SIG-M5 treated with dmso at 0.1 percent for 504 hours (cell line): ENCODE results near the gene GJD3.
"Not testable (repeated sequence)": the region's sequence is repeated elsewhere in the genome, so short reads cannot be mapped to it uniquely, and the experiment has no call there.

ENCODE experiments used
- DNase-seq: peaks from one replicate; lab custom pipeline; 2025; ENCODE audit not compliant: unreplicated experiment; lab: John Stamatoyannopoulos, UW

The GJD3 gene

GRCh38 chr17:40364121-40364861, at the start of gene GJD3:
TSS of gene GJD3 (minus strand) at chr17:40364737. CDS start at chr17:40363815, 922 bp downstream.
- DNase-seq, result no peak

GRCh38 chr17:40414312-40414711, 49.8 kb upstream of the GJD3 start:
- not testable (repeated sequence) for DNase-seq

DNA sequence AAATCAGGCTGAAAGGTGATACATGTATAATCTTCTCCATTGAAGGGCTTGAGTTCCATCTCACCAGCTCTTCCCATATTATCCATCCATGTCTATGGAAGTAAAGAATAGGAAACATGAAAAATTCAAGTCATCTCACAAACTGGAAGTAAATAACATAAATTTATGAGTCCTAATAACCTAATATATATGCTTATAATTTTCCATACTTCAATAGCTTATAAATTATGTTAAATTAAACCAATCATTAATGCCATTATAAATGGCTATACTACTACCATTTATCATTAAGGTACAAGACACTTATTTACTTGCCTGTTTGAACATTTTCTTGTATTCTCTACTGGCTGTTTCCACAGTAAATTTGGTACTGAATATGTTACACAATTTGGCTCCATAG, 48.3 kb upstream of the GJD3 start:
- no peak for DNase-seq

- no peak for DNase-seq
Observed at GRCh38 chr17:40411821-40412220, 47.3 kb upstream of the GJD3 start.

- no peak for DNase-seq
Observed at GRCh38 chr17:40410082-40410481, 45.5 kb upstream of the GJD3 start.

- not testable (repeated sequence) for DNase-seq
Observed at GRCh38 chr17:40409540-40409939, 45.0 kb upstream of the GJD3 start.

- no peak for DNase-seq
Observed at GRCh38 chr17:40407460-40407859, 42.9 kb upstream of the GJD3 start.

DNA sequence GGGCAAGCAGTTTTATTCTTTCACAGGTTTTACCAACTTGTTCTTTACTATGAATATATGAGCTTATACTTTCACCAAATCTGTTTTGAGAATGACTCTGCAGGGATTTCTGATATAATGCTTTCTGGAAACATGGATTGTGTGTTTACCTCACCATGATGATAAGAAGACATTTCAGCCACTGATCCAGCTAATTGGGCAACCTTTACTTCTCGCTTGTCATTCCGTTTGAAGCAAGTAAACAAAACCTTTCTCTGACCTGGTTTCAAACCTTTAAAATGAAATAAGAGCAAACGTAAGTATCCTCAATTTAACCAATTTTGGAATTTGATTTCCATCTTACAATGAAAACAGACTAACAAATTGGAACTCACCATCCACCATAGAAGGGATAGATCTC, 39.5 kb upstream of the GJD3 start:
- DNase-seq, result no peak

DNA sequence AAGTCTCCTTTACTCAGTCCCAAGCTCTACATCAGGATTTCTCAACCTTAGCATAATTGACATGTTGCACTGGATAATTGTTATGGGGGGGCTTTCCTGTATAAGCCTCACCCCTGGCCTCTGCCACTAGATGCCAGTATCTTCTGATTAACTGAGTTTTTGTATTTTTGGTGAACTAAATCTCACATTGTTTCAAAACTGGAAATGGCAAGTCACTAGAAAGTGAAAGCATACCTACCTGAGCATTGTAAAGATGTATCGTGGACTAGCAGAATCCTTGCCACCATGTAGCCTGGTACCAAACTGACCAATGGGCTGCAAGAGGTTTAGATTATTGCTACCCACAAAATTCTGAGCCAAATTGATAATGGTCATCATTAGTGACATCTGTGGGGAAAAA, 38.1 kb upstream of the GJD3 start:
- DNase-seq, result no peak

GRCh38 chr17:40399185-40399584, 34.6 kb upstream of the GJD3 start:
- DNase-seq, result peak; percentile 48

- not testable (repeated sequence) for DNase-seq
Observed at GRCh38 chr17:40386555-40386954, 22.0 kb upstream of the GJD3 start.

DNA sequence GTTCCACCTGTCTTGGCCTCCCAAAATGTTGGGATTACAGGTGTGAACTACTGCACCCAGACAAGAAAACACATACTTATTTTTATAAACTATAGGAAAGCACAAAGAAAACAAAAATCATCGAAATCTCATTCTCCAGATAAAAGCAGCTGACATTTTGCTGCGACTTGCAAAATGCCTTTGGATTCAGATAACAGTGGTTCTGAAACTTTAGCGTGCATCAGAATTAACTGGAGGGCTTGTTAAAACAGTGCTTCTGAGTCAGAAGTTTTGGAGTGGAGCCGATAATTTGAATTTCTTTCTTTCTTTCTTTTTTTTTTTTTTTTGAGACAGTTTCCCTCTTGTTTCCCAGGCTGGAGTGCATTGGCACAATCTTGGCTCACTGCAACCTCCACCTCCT, 17.7 kb upstream of the GJD3 start:
- DNase-seq, result no peak

- DNase-seq, result no peak
Observed at GRCh38 chr17:40378966-40379365, 14.4 kb upstream of the GJD3 start.

DNA sequence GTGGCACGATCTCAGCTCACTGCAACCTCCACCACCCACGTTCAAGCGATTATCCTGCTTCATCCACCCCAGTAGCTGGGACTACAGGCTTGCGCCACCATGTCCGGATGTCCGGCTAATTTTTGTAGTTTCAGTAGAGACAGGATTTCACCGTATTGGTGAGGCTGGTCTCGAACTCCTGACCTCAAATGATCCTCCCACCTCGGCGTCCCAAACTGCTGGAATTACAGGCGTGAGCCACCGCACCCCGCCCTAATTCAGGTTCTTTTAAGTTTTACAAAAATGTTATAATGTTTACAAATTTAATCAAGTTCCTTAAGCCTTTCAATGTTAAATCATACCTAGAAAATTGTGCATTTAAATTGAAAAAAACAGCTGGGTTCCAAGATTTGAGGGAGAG, 13.3 kb upstream of the GJD3 start:
- no peak for DNase-seq

DNA sequence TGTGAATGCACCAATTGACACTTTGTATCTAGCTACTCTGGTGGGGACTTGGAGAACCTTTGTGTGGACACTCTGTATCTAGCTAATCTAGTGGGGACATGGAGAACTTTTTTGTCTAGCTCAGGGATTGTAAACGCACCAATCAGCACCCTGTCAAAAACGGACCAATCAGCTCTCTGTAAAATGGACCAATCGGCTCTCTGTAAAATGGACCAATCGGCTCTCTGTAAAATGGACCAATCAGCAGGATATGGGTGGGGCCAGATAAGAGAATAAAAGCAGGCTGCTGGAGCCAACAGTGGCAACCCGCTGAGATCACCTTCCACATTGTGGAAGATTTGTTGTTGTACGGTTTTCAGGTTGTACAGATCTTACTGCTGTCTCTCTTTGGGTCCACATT, 12.0 kb upstream of the GJD3 start:
- DNase-seq, result not testable (repeated sequence)

- DNase-seq, result not testable (repeated sequence)
Observed at GRCh38 chr17:40375786-40376185, 11.2 kb upstream of the GJD3 start.

DNA sequence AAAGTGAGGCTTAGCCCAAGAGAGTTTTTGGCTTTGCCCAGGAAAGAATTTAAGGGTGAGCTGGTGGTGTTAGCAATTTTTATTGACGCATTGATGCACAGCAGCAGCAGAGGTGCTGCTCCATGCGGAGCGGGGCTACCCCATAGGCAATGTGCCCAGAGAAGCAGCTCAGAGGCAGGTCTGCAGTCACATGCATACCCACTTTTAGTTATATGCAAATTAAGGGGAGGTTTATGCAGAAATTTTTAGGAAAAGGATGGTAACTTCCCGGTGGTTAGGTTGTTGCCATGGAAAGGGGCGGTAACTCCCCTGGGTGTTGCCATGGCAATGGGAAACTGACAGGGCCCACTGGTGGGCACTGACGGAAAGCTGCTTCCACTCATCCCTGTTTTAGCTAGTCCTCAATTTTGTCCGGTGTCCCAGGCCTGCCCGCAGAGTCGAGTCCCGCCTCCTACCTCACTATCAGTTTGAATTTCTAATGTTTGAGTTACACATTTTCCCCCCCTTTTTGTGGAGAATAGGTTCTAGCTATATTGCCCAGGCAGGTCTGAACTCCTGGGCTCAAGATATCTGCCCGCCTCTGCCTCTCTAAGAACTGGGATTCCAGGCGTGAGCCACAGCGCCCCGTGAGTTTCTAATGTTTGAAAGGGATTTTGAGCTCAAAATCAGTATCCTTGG, 10.4 kb upstream of the GJD3 start:
- no peak for DNase-seq

DNA sequence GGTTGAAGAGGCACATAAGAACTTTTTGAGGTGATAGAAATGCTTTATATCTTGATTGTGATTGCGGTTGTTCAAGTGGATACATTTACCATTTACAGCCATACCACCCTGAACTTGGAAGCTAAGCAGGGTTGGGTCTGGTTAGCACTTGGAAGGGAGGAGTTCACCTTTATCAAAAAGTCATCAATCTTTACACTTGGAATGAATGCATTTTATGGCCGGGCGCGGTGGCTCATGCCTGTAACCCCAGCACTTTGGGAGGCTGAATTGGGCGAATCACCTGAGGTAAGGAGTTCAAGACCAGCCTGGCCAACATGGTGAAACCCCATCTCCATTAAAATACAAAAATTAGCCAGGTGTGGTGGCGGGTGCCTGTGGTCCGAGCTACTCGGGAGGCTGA, 9.5 kb upstream of the GJD3 start:
- no peak for DNase-seq

DNA sequence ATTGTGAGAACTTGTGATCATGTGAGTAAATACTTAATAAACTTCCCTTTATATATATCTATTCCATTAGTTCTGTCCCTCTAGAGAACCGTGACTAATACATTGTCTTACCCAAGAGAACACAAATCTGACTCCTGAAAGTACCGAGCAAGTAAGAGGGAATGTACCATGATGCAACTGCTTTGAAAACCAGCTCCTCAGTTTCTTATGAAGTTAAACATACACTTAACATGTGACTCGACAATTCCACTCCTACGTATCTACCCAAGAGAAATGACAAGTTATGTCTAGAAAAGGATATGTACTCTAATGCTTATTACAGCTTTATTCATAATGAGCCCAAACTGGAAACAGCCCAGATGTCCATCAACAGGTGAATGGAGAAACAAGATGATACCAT, 8.8 kb upstream of the GJD3 start:
- peak; percentile 18 for DNase-seq

DNA sequence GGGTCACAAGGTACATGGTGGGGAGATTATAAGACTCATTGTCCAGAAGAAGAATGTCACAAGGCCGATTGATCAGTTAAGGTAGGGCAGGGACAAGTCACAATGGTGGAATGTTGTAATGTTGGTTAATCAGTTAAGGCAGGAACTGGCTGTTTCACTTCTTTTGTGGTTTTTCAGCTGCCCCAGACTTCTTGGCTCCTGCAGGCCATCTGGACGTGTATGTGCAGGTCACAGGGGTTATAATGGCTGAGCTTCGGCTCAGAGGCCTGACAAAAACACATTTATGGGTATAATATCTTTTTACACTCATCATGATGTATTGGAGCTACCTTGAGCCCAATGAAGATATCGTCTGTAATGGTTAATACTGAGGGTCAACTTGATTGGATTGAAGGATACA, 8.1 kb upstream of the GJD3 start:
- peak; percentile 9 for DNase-seq

GRCh38 chr17:40372031-40372430, 7.5 kb upstream of the GJD3 start:
- no peak for DNase-seq

DNA sequence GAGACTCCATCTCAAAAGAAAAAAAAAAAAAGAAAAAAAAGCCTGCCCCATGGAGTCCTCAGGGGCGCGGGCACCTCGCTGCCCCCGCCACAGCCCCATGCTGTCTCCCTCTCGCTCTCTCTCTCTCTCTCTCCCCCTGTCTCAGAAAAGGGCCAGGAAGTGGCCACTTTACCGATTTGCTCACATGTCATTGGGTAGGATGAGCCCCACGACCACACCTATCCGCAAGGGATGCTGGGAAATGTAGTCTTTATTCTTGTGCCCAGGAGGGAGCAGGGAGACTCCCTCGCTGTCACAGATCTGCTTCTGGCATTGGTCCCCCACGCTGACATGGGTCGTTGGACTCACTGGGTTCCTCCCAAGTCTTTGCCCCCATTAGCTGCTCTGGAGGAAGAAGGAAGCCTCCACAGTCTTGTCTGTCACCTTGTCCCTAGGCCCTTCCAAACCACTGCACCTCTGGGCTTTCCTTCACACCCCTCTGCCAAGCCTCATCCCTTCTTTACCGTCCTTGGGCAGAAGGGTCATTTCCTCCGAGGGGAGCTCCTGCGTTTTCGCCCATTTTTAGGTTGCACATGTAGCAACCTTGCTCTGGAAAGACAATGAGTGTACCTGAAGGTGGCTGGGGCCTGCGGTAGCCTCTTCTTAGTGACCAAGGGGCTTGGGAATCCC, 6.9 kb upstream of the GJD3 start:
- peak; percentile 34 for DNase-seq
